ENCODE results near the gene RBM5.

GRCh38 chr3:50147447-50147846 lies 58.7 kb downstream of the RBM5 start:
- TF ChIP-seq PATZ1 (CRISPR knock-in tag; IDR thresholded peaks at IDR 0.05; ENCODE audit: borderline replicate concordance) (no peak), ZNF8 (CRISPR knock-in tag; IDR thresholded peaks at IDR 0.05) (no peak)

Measured in SK-N-SH treated with all-trans-retinoic acid at 6 μM for 48 hours (cell line).